GM23338 (cell line): ENCODE results near the gene CCDC9B. TPM values are rescaled to one million over a fixed set of nuclear protein-coding genes. Genes with fewer than 3 reads are reported as not detected.

Source experiments
- ATAC-seq: fragments of 200-7000 bp; cut with Tn5 transposase; 3 replicates; pipeline ENCODE4 v1.9.1; 2020
- DNase-seq: peaks from one replicate; pipeline ENCODE4 v3.0.0-alpha.2; 2015; ENCODE audit warnings: low spot score
- H2AFZ ChIP-seq: fragments of 200-600 bp; sonication (generic); 2 replicates; pipeline ENCODE4 v1.8.0; 2016; ENCODE audit warnings: antibody characterized with exemption, mild to moderate bottlenecking, moderate library complexity
- H3F3A ChIP-seq: fragments of 200-600 bp; sonication (generic); replicated peaks from 2 replicates; pipeline ENCODE4 v1.8.0; 2017; ENCODE audit warnings: antibody characterized with exemption, mixed run types, low read depth
- H3K27ac ChIP-seq: fragments of 200-600 bp; sonication (generic); 2 replicates; pipeline ENCODE4 v1.6.1; 2016; ENCODE audit warnings: low read depth
- H3K27me3 ChIP-seq: fragments of 200-600 bp; sonication (generic); 2 replicates; pipeline ENCODE4 v1.8.0; 2016; ENCODE audit warnings: mild to moderate bottlenecking, mixed run types, moderate library complexity; ENCODE audit not compliant: insufficient read depth
- H3K36me3 ChIP-seq: fragments of 200-600 bp; sonication (generic); 2 replicates; pipeline ENCODE4 v1.8.0; 2016; ENCODE audit warnings: mild to moderate bottlenecking; ENCODE audit not compliant: insufficient read depth
- H3K4me1 ChIP-seq: fragments of 200-600 bp; sonication (generic); 2 replicates; pipeline ENCODE4 v1.8.0; 2016; ENCODE audit warnings: mild to moderate bottlenecking, moderate library complexity; ENCODE audit not compliant: insufficient read depth
- H3K4me2 ChIP-seq: fragments of 200-600 bp; sonication (generic); 2 replicates; pipeline ENCODE4 v1.7.1; 2017; ENCODE audit warnings: mixed run types
- H3K4me3 ChIP-seq: fragments of 200-600 bp; sonication (generic); 2 replicates; pipeline ENCODE4 v1.6.1; 2016; ENCODE audit warnings: mixed run types
- H3K79me2 ChIP-seq: fragments of 200-600 bp; sonication (generic); replicated peaks from 2 replicates; pipeline ENCODE4 v1.8.0; 2017; ENCODE audit warnings: mild to moderate bottlenecking; ENCODE audit not compliant: insufficient read depth
- H3K9me2 ChIP-seq: fragments of 200-600 bp; sonication (generic); 2 replicates; pipeline ENCODE4 v1.8.0; 2017; ENCODE audit not compliant: insufficient read depth
- H4K20me1 ChIP-seq: fragments of 200-600 bp; sonication (generic); replicated peaks from 2 replicates; pipeline ENCODE4 v1.8.0; 2017; ENCODE audit warnings: mild to moderate bottlenecking; ENCODE audit not compliant: insufficient read depth
- H3K27ac Mint-ChIP-seq: 2 replicates; pipeline ENCODE4 v1.8.0; 2020; ENCODE audit warnings: inconsistent platforms, mild to moderate bottlenecking, moderate library complexity, mixed read lengths
- H3K27me3 Mint-ChIP-seq: 3 replicates; pipeline ENCODE4 v1.8.0; 2022; ENCODE audit warnings: low read depth, mild to moderate bottlenecking, moderate library complexity, mixed read lengths, inconsistent platforms; ENCODE audit not compliant: insufficient read depth, poor library complexity
- H3K36me3 Mint-ChIP-seq: 3 replicates; pipeline ENCODE4 v1.8.0; 2021; ENCODE audit warnings: low read depth, mild to moderate bottlenecking, inconsistent platforms, moderate library complexity, mixed read lengths
- H3K4me1 Mint-ChIP-seq: 3 replicates; pipeline ENCODE4 v1.8.0; 2020; ENCODE audit warnings: mild to moderate bottlenecking, inconsistent platforms, mixed read lengths
- H3K4me3 Mint-ChIP-seq: 3 replicates; pipeline ENCODE4 v1.8.0; 2021; ENCODE audit warnings: moderate library complexity, mild to moderate bottlenecking, inconsistent platforms, mixed read lengths
- H3K9me3 Mint-ChIP-seq: 3 replicates; pipeline ENCODE4 v1.8.0; 2020; ENCODE audit warnings: moderate library complexity, mild to moderate bottlenecking, inconsistent platforms, mixed read lengths
- CREB1 ChIP-seq: fragments of 250-450 bp; sonication (Bioruptor Pico); IDR thresholded peaks from 2 replicates; pipeline ENCODE4 v1.5.0; 2020; ENCODE audit warnings: low read depth, mild to moderate bottlenecking, moderate library complexity
- EZH2 ChIP-seq: fragments of 200-600 bp; sonication (generic); IDR thresholded peaks from one replicate; pipeline ENCODE4 v1.8.0; 2017; ENCODE audit warnings: antibody characterized with exemption, mild to moderate bottlenecking, low read depth; ENCODE audit not compliant: unreplicated experiment
- JUNB ChIP-seq: IDR thresholded peaks from one replicate; pipeline ENCODE4 v1.6.1; 2016; ENCODE audit warnings: antibody characterized with exemption; ENCODE audit not compliant: unreplicated experiment
- NANOG ChIP-seq: IDR thresholded peaks from 2 replicates; pipeline ENCODE4 v1.6.1; 2016; ENCODE audit warnings: antibody characterized with exemption, borderline replicate concordance
- POLR2AphosphoS5 ChIP-seq: IDR thresholded peaks from 2 replicates; pipeline ENCODE4 v1.6.1; 2016; ENCODE audit warnings: antibody characterized with exemption, low read depth
- REST ChIP-seq: IDR thresholded peaks from one replicate; pipeline ENCODE4 v1.6.1; 2018; ENCODE audit warnings: antibody characterized with exemption; ENCODE audit not compliant: unreplicated experiment
- STAT1 ChIP-seq: IDR thresholded peaks from one replicate; pipeline ENCODE4 v1.6.1; 2016; ENCODE audit warnings: antibody characterized with exemption; ENCODE audit not compliant: unreplicated experiment
- ZNF114 ChIP-seq: fragments of 250-450 bp; sonication (Bioruptor Pico); IDR thresholded peaks from 2 replicates; pipeline ENCODE4 v1.5.0; 2020; ENCODE audit warnings: mild to moderate bottlenecking, moderate library complexity
- polyA plus RNA-seq: library from polyadenylated mRNA; unstranded; fragments of >200 nt; fragmentation: Nextera tagmentation; extraction: Ambion mirVana; gene quantifications from 2 replicates; pipeline ENCODE4 v1.2.1, GENCODE V29; 2016
- total RNA-seq: library from RNA; depleted of rRNA; stranded (reverse); fragments of >200 nt; shearing (Covaris generic); gene quantifications from 2 replicates; pipeline ENCODE4 v1.2.3, GENCODE V29; 2014
- TF ChIP-seq, protein P1 (sequence below), 2 experiments: fragments of 200-600 bp in 1 of 2; sonication (generic) in 1 of 2; conservative IDR thresholded peaks; 2 replicates each; pipeline versions ENCODE4 v1.5.1 to v1.6.1; 2016 to 2017; ENCODE audit warnings: antibody characterized with exemption in 2 of 2, low read depth in 2 of 2, mild to moderate bottlenecking in 2 of 2, moderate library complexity in 1 of 2
- TF ChIP-seq, protein P2 (sequence below): IDR thresholded peaks from 2 replicates; pipeline ENCODE4 v1.6.1; 2016; ENCODE audit warnings: antibody characterized with exemption

CCDC9B gene
- total and polyA plus RNA-seq, 2 experiments from 2014 or later: 0.18 to 0.97 TPM

GRCh38 chr15:40368719-40369473 is 28.2 kb upstream of the CCDC9B start:
- H3K36me3 Mint-ChIP-seq: no peaks in the 10 kb centered on the region; the same call in 2 of the 3 replicates
- no peak overlapping the region for H3K4me3 ChIP-seq
- H3K9me2 ChIP-seq: no peaks in the 10 kb centered on the region
- no peak for ATAC-seq
- peak overlapping the region; percentile 34; the same call in 1 of the 3 replicates for H3K4me3 Mint-ChIP-seq
- no peak for TF ChIP-seq ZNF114
- TF ChIP-seq, protein P1, sequence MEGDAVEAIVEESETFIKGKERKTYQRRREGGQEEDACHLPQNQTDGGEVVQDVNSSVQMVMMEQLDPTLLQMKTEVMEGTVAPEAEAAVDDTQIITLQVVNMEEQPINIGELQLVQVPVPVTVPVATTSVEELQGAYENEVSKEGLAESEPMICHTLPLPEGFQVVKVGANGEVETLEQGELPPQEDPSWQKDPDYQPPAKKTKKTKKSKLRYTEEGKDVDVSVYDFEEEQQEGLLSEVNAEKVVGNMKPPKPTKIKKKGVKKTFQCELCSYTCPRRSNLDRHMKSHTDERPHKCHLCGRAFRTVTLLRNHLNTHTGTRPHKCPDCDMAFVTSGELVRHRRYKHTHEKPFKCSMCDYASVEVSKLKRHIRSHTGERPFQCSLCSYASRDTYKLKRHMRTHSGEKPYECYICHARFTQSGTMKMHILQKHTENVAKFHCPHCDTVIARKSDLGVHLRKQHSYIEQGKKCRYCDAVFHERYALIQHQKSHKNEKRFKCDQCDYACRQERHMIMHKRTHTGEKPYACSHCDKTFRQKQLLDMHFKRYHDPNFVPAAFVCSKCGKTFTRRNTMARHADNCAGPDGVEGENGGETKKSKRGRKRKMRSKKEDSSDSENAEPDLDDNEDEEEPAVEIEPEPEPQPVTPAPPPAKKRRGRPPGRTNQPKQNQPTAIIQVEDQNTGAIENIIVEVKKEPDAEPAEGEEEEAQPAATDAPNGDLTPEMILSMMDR (conservative IDR thresholded peaks at IDR 0.05; ENCODE audit: low read depth in 2 of 2): no peak
- TF ChIP-seq, protein P2, sequence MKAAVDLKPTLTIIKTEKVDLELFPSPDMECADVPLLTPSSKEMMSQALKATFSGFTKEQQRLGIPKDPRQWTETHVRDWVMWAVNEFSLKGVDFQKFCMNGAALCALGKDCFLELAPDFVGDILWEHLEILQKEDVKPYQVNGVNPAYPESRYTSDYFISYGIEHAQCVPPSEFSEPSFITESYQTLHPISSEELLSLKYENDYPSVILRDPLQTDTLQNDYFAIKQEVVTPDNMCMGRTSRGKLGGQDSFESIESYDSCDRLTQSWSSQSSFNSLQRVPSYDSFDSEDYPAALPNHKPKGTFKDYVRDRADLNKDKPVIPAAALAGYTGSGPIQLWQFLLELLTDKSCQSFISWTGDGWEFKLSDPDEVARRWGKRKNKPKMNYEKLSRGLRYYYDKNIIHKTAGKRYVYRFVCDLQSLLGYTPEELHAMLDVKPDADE: no peak
- no peak for TF ChIP-seq EZH2
- no peak for TF ChIP-seq REST
- no peak for TF ChIP-seq CREB1 (CRISPR knock-in tag)
- no peak for TF ChIP-seq STAT1
- TF ChIP-seq NANOG: no peak
- TF ChIP-seq POLR2AphosphoS5: no peak
- no peak for TF ChIP-seq JUNB
- H3K9me3 Mint-ChIP-seq: peaks cover 2% of the 10 kb centered on the region; the same call in 1 of the 3 replicates
- H3K27ac ChIP-seq: no peak overlapping the region
- peaks cover 28% of the 10 kb centered on the region for H3K27me3 ChIP-seq
- peaks cover 30% of the 10 kb centered on the region for H3K4me1 Mint-ChIP-seq
- no peak for DNase-seq
- H3K79me2 ChIP-seq: no peaks in the 10 kb centered on the region
- H3F3A ChIP-seq: 0 out of 2 replicates have a peak, but pooled peaks cover 3% of the 10 kb centered on the region
- peaks cover 19% of the 10 kb centered on the region for H3K4me1 ChIP-seq
- no peaks in the 10 kb centered on the region for H3K36me3 ChIP-seq
- no peak overlapping the region for H3K27ac Mint-ChIP-seq
- H2AFZ ChIP-seq: peak overlapping the region; percentile 90; the same call in 1 of the 2 replicates
- no peaks in the 10 kb centered on the region for H4K20me1 ChIP-seq
- no peak overlapping the region for H3K4me2 ChIP-seq
- peaks cover 31% of the 10 kb centered on the region for H3K27me3 Mint-ChIP-seq
